NCI-H1105 (cell line): Measurements from ENCODE around the gene HSPA12A.

Experiments
- DNase-seq: peaks from one replicate; lab custom pipeline; 2025; lab: John Stamatoyannopoulos, UW

The HSPA12A gene

DNA sequence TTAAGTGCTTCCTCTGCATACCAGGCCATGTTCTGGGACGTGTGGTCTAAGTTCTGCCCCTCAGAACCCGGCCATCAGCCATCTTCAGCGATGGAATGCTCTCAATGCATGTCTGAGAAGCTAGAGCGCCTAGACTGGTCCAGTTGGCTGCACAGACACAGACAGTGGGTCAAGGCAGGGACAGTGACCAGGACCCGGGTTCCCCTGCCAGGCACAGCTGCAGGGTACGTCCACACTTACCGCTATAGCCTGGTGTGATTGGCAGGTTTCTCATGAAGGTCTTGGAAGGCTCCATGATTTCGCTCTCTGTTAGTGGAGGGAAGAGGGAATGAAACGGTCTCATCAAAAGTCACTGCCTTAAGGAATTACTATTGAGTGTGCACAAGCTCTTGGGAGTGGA, 74.3 kb downstream of the HSPA12A start:
- DNase-seq, result no peak

- DNase-seq, result no peak
Observed at GRCh38 chr10:116667484-116667883, 74.9 kb downstream of the HSPA12A start.

DNA sequence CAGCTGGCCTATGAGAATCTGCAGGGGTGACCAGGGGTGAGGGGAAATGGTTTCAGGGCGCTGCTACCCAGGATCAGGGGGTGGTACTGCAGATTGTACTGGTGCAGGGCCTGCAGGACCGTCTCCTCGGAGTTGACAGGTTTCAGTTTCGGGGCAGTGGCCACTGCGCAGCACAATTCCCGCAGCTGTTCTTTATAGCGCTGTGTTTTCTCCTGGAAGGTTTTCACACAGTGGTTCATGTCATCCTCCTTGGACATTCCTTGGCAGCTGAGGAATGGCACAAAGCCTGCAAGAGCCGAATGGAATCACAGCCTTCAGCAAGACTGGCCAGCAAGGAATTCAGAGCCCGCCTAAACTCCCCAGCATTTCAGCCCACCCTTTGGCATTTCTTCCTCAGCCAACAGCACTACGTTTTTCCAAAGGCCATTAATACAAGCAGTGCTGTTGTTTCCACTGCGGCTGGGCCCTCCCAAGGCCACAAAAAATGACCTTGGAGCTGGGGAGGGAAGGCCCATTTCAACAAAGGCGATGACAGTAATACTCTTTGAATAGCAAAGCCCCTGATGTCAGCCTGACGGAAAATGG, 76.7 kb downstream of the HSPA12A start:
- no peak for DNase-seq

DNA sequence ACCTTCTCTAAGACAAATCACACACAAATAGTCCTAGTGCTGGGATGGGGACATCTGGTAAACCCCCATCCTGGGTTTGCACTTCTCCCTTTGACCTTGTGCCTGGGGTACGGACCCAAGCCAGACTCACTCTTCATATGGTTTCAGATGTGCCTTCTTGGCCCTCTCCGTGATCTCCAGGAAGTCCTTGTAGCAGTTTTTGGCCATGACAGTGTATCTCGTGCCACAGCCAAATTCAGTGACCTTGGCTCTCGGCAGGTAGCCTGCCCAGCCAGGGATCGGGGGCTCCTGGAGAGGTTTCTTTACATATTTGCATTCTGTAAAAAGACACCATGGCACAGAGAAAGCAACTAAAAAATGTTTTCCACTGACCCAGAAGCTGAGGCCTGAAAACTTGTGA, 77.7 kb downstream of the HSPA12A start:
- no peak for DNase-seq

DNA sequence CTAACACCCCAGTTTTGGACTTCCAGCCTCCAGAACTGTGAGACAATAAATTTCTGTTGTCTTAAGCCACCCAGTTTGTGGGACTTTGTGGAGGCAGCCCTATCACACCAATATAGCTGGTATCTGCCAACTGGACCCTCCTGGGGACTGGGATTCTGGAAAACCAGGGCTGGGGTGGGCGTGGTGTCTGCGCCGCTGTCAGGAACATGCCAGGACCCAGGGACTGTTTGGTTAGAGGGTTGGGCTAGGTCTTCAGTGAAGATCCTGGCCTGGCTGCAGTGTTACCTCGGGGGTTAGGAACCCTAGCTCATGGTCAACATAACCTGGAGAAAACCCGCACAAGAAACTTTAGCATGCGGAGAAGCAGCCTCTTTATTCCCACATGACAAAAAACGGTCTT, 79.0 kb downstream of the HSPA12A start:
- no peak for DNase-seq

GRCh38 chr10:116660860-116661259, 81.5 kb downstream of the HSPA12A start:
- DNase-seq, result no peak

GRCh38 chr10:116659049-116659670, 83.2 kb downstream of the HSPA12A start:
- DNase-seq, result no peak

DNA sequence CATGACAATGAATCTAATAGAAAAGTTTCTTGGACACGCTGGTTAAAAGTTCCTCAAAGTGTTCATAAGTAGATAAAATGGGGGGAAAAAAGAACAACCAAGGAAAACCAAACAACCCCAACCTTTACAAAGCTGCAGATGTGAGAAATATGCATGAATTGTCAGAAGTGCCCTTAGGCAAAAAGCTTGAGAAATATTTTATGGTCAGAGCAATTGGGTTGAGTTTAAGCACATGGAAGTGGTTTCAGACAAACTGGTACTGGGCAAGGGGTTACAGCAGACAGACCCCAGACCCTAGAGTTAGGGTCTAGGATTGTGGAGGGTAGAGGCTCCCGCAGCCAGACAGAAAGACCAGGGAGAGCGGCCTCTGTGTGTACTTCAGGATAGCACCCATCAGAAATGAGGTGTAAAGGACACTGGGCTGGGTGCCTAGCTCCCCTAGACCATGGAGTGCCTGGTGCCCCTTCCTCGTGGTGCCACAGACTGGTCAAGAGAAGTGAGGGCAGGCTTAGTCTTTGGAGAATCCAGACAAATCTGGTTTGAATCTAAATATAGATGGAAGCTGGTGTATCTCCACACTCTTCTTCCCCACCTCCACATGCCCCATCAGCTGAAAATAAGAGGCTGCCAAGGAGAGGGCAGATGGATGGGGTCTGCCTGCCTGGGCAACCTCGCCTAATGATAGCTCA, 84.4 kb downstream of the HSPA12A start:
- DNase-seq, result no peak

DNA sequence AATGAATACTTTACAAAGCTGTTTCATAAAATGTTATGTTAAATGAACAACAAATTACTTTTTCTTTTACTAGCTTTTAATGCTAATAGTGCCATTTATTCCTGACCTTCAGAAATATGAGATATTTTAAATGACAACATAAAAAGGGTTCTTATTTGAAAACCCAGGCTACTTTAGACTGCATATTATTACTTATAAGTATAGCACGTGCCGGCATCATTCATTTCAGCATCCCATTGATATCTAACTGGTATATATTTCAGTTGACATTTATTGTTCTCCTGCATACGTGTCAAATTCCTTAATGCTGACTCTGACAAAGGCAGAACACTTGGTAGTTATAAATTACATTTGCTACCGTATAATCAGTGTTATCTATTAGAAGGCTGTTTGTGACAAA, 86.3 kb downstream of the HSPA12A start:
- DNase-seq, result no peak

- no peak for DNase-seq
Observed at GRCh38 chr10:116655568-116655967, 86.8 kb downstream of the HSPA12A start.

- DNase-seq, result no peak
Observed at GRCh38 chr10:116654816-116655215, 87.5 kb downstream of the HSPA12A start.

DNA sequence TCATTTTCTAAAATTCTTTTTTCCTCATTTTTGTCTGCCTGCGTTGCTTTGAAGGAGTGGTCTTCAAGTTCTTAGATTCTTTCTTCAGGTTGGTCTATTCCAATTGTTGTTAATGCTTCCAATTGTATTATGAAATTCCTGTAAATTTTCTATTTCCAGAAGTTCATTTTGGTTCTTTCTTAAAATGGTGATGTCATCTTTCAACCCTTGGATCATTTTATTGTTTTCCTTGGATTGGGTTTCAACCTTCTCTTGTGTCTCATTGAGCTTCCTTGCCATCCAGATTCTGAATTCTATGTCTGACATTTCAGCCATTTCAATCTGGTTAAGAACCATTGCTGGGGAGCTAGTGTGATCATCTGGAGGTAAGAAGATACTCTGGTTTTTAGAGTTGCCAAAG, 88.5 kb downstream of the HSPA12A start:
- DNase-seq, result no peak

GRCh38 chr10:116648903-116649302, 93.5 kb downstream of the HSPA12A start:
- no peak for DNase-seq

DNA sequence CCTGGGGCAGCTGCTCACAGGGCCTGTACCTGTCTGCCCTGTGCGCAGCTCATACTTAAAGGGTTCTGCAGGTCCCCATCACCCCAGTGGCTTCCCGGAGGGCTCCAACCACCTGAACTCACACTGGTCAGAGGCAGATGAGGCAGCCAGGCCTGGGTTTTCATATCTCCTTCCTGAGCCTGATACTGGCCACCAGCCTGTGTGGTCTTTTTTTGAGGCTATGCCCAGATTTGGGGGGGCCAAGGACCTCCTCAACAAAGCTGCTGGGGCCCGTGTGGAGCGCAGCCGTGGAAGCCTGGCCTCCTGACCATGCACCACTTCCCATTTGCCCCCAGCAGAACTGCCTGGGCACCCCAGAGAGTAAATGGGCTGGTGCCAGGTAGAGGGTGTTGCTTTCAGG, 95.9 kb downstream of the HSPA12A start:
- DNase-seq, result no peak

GRCh38 chr10:116637830-116638229, 104.5 kb downstream of the HSPA12A start:
- no peak for DNase-seq

GRCh38 chr10:116636976-116637375, 105.4 kb downstream of the HSPA12A start:
- no peak for DNase-seq

- DNase-seq, result no peak
Observed at GRCh38 chr10:116636385-116636784, 106.0 kb downstream of the HSPA12A start.

- no peak for DNase-seq
Observed at GRCh38 chr10:116634126-116634975, 108.0 kb downstream of the HSPA12A start.

- DNase-seq, result no peak
Observed at GRCh38 chr10:116633216-116633600, 109.2 kb downstream of the HSPA12A start.

- DNase-seq, result no peak
Observed at GRCh38 chr10:116632596-116633215, 109.7 kb downstream of the HSPA12A start.

- DNase-seq, result no peak
Observed at GRCh38 chr10:116631871-116632295, 110.5 kb downstream of the HSPA12A start.

GRCh38 chr10:116630020-116630419, 112.3 kb downstream of the HSPA12A start:
- DNase-seq, result no peak
